ENCODE results near the gene RAB7A.

RAB7A gene

GRCh38 chr3:128858167-128858566 is 132.2 kb downstream of the RAB7A start:
- H3K4me3 ChIP-seq (ENCODE audit: insufficient read depth, low read length, poor library complexity, severe bottlenecking): no peak overlapping the region
- no peaks in the 10 kb centered on the region for H3K79me2 ChIP-seq (ENCODE audit: insufficient read depth, low read length)
- no peaks in the 10 kb centered on the region for H3K27me3 ChIP-seq (ENCODE audit: low read length)
- peaks cover 50% of the 10 kb centered on the region; the same call in 1 of the 2 replicates for H3K9me3 ChIP-seq (ENCODE audit: insufficient read depth, low read length)
- no peak overlapping the region for H3K27ac ChIP-seq (ENCODE audit: low read depth, low read length)
- TF ChIP-seq EZH2phosphoT487 (conservative IDR thresholded peaks at IDR 0.05; ENCODE audit: low read length): no peak
- TF ChIP-seq CTCF (IDR thresholded peaks at IDR 0.05; ENCODE audit: insufficient read depth, low read length, poor library complexity, severe bottlenecking): no peak
- no peaks in the 10 kb centered on the region for H3K9me2 ChIP-seq (replicated peaks; ENCODE audit: insufficient read depth, low read length)
- H3K36me3 ChIP-seq (ENCODE audit: low read length): no peaks in the 10 kb centered on the region
- no peaks in the 10 kb centered on the region for H3F3A ChIP-seq (ENCODE audit: insufficient read depth)
- H3K9ac ChIP-seq (ENCODE audit: low read length): no peak overlapping the region
- no peaks in the 10 kb centered on the region for H4K20me1 ChIP-seq (ENCODE audit: low read depth, low read length)
- no peak overlapping the region for H2AFZ ChIP-seq (ENCODE audit: low read depth, low read length, severe bottlenecking)
- H3K4me2 ChIP-seq (ENCODE audit: low read depth, low read length, poor library complexity, severe bottlenecking): no peak overlapping the region

- Histone ChIP-seq H3K9ac (ENCODE audit: low read length) (no peak overlapping the region), H3F3A (ENCODE audit: insufficient read depth) (no peaks in the 10 kb centered on the region), H3K9me3 (ENCODE audit: insufficient read depth, low read length) (peaks cover 39% of the 10 kb centered on the region; the same call in 1 of the 2 replicates), H3K4me3 (ENCODE audit: insufficient read depth, low read length, poor library complexity, severe bottlenecking) (no peak overlapping the region), H3K27ac (ENCODE audit: low read depth, low read length) (no peak overlapping the region), H4K20me1 (ENCODE audit: low read depth, low read length) (no peaks in the 10 kb centered on the region), H3K36me3 (ENCODE audit: low read length) (no peaks in the 10 kb centered on the region), H3K27me3 (ENCODE audit: low read length) (no peaks in the 10 kb centered on the region), H3K9me2 (replicated peaks; ENCODE audit: insufficient read depth, low read length) (no peaks in the 10 kb centered on the region), H2AFZ (ENCODE audit: low read depth, low read length, severe bottlenecking) (no peak overlapping the region), H3K4me2 (ENCODE audit: low read depth, low read length, poor library complexity, severe bottlenecking) (no peak overlapping the region), H3K79me2 (ENCODE audit: insufficient read depth, low read length) (no peaks in the 10 kb centered on the region)
- no peak for TF ChIP-seq EZH2phosphoT487 (conservative IDR thresholded peaks at IDR 0.05; ENCODE audit: low read length)
- no peak for TF ChIP-seq CTCF (IDR thresholded peaks at IDR 0.05; ENCODE audit: insufficient read depth, low read length, poor library complexity, severe bottlenecking)
These were observed 133.6 kb downstream of the RAB7A start for GRCh38 chr3:128859630-128860029.

DNA sequence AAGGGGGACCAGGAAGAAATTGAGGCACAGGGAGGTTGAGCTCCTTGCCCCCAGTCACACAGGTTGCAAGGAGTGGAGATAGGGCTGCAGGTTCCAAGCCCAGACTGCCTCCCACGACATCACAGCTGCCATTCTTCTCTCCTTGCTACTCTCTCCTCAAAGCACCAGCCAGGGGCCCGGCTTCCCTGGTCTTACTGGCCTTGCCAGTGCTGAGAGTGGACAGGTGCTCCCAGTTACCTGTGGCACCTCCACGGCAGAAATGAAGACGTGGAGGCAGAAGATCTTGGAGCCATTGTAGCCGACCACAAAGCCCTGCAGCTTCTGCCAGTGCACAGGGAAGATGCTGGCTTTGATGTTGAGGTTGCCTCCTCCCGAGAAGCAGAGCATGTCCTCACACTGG is 135.5 kb downstream of the RAB7A start:
- no peaks in the 10 kb centered on the region for H3K79me2 ChIP-seq (ENCODE audit: insufficient read depth, low read length)
- no peak overlapping the region for H2AFZ ChIP-seq (ENCODE audit: low read depth, low read length, severe bottlenecking)
- H3K36me3 ChIP-seq (ENCODE audit: low read length): no peaks in the 10 kb centered on the region
- H3K9ac ChIP-seq (ENCODE audit: low read length): no peak overlapping the region
- no peak overlapping the region for H3K4me3 ChIP-seq (ENCODE audit: insufficient read depth, low read length, poor library complexity, severe bottlenecking)
- H3F3A ChIP-seq (ENCODE audit: insufficient read depth): no peaks in the 10 kb centered on the region
- no peaks in the 10 kb centered on the region for H3K27me3 ChIP-seq (ENCODE audit: low read length)
- TF ChIP-seq EZH2phosphoT487 (conservative IDR thresholded peaks at IDR 0.05; ENCODE audit: low read length) (no peak), CTCF (IDR thresholded peaks at IDR 0.05; ENCODE audit: insufficient read depth, low read length, poor library complexity, severe bottlenecking) (no peak)
- peaks cover 28% of the 10 kb centered on the region; the same call in 1 of the 2 replicates for H3K9me3 ChIP-seq (ENCODE audit: insufficient read depth, low read length)
- H3K4me2 ChIP-seq (ENCODE audit: low read depth, low read length, poor library complexity, severe bottlenecking): no peak overlapping the region
- no peak overlapping the region for H3K27ac ChIP-seq (ENCODE audit: low read depth, low read length)
- no peaks in the 10 kb centered on the region for H3K9me2 ChIP-seq (replicated peaks; ENCODE audit: insufficient read depth, low read length)
- H4K20me1 ChIP-seq (ENCODE audit: low read depth, low read length): no peaks in the 10 kb centered on the region

Measured in SU-DHL-6 (cell line).